HL-60 (cell line): ENCODE measurements around the gene FOXP2.

Source experiments
- GABPA ChIP-seq: IDR thresholded peaks from 2 replicates; pipeline ENCODE4 v1.6.1; 2012; ENCODE audit warnings: low read depth
- POLR2AphosphoS5 ChIP-seq: IDR thresholded peaks from 2 replicates; pipeline ENCODE4 v1.6.1; 2012; ENCODE audit warnings: low read depth
- REST ChIP-seq: IDR thresholded peaks from 2 replicates; pipeline ENCODE4 v1.6.1; 2012; ENCODE audit warnings: low read depth; ENCODE audit not compliant: insufficient replicate concordance
- SPI1 ChIP-seq: IDR thresholded peaks from 2 replicates; pipeline ENCODE4 v1.6.1; 2012; ENCODE audit warnings: low read depth, mild to moderate bottlenecking, borderline replicate concordance
- TF ChIP-seq, protein P1 (sequence below): IDR thresholded peaks from one replicate; pipeline ENCODE4 v1.5.1; 2011; ENCODE audit warnings: low read length, control low read depth, inconsistent platforms; ENCODE audit not compliant: insufficient read depth

DNA sequence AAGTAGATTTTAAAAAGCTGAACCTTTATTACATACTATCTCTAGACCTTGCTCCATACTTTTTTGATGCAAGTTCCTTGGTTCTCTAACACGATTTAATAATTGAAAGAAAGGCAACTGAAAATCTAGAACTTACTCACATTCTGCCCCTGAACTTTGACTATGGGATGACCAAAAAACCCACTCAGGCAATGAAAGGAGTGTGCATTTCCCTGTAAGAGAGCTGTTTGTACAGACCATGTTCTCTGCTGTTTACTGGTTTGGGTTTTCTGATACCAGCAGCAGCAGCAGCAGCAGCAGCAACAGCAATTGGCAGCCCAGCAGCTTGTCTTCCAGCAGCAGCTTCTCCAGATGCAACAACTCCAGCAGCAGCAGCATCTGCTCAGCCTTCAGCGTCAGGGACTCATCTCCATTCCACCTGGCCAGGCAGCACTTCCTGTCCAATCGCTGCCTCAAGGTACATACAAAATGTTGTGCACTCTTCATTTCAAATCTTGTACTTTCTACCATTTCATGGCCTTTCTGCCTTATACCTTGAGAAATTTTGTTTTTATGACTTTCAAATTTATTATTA, 216.7 kb downstream of the FOXP2 start:
- TF ChIP-seq, protein P1, sequence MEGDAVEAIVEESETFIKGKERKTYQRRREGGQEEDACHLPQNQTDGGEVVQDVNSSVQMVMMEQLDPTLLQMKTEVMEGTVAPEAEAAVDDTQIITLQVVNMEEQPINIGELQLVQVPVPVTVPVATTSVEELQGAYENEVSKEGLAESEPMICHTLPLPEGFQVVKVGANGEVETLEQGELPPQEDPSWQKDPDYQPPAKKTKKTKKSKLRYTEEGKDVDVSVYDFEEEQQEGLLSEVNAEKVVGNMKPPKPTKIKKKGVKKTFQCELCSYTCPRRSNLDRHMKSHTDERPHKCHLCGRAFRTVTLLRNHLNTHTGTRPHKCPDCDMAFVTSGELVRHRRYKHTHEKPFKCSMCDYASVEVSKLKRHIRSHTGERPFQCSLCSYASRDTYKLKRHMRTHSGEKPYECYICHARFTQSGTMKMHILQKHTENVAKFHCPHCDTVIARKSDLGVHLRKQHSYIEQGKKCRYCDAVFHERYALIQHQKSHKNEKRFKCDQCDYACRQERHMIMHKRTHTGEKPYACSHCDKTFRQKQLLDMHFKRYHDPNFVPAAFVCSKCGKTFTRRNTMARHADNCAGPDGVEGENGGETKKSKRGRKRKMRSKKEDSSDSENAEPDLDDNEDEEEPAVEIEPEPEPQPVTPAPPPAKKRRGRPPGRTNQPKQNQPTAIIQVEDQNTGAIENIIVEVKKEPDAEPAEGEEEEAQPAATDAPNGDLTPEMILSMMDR: no peak
- TF ChIP-seq POLR2AphosphoS5 (no peak), GABPA (no peak), REST (no peak), SPI1 (no peak)
